Measurements from ENCODE around the gene CRAMP1.

DNA sequence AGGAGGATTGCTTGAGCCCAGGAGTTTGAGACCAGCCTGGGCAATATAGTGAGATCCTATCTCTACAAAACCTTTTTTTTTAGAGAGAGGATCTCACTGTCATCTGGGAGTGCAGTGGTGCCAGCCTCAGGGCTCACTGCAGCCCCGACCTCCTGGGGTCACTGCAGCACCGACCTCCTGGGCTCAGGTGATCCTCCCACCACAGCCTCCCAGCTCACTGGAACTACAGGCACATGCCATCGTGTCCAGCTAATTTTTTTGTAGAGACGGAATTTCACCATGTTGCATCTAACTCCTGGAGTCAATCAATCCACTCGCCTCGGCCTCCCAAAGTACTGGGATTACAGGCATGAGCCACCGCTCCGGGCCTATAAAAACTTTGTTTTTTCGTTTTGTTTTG, 109.2 kb downstream of the CRAMP1 start:
- TF ChIP-seq EZH2 (IDR thresholded peaks at IDR 0.05; ENCODE audit: insufficient read depth, poor library complexity, severe bottlenecking), result no peak
- no peak for TF ChIP-seq EZH2phosphoT487 (IDR thresholded peaks at IDR 0.05; ENCODE audit: insufficient read depth, low read depth)

Measured in GM23248 (cell line).